Stimulated activated CD8-positive, alpha-beta memory T cell treated with anti-CD3 and anti-CD28 coated beads, Interleukin-4, amount 100 ng/mL, for 4 hours (primary cell): ENCODE data around the gene RAP1GDS1.

Experiments used
- DNase-seq, 2 donors: peaks; one replicate each; pipeline ENCODE4 v3.0.0-alpha.2; 2020; ENCODE audit warnings: low read depth in 2 of 2, low spot score in 1 of 2

RAP1GDS1 gene

DNA sequence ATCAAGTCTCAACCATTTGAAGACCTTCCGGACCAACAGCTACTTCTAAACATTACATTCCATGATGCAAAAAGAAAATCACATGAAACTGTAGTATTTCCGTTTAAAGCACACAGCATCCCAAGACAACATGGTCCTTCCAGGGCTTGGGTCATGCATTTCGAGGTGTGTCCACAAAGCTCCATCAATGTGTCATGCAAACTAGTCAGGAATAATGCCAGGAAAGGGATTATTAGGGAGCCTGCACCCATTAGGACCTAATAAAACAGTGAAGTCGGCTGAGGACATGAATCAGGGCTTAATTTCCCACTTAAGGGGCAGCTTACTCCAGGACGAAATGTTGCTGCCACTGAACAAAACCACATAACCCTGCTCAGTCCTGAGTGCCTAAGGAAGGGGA is 219.4 kb downstream of the RAP1GDS1 start:
- no peak for DNase-seq

DNA sequence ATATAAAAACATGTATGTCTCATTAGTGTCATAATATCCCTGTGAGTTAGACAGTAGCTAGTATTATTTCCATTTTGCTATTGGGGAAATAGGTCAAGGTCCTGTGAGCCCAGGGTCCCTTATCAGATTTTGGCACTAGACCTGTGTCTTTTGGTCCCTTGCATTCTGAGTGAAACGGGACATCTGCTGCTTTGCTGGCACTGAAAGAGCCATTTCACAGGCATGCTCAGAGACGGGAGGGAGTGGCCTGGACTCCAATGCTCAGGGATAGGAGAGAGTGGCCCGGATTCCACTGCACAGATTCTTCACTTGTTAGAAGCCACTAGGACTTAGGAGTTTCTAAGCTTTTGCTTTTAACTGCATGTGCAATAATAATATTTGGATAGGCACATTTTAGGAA is 220.0 kb downstream of the RAP1GDS1 start:
- DNase-seq: no peak

GRCh38 chr4:98482503-98482846 is 221.3 kb downstream of the RAP1GDS1 start:
- DNase-seq: no peak

- DNase-seq: no peak
Observed at GRCh38 chr4:98482847-98483806, 221.9 kb downstream of the RAP1GDS1 start.

- no peak for DNase-seq
Observed at GRCh38 chr4:98484031-98484430, 222.8 kb downstream of the RAP1GDS1 start.

- no peak for DNase-seq
Observed at GRCh38 chr4:98485816-98486345, 224.7 kb downstream of the RAP1GDS1 start.

DNA sequence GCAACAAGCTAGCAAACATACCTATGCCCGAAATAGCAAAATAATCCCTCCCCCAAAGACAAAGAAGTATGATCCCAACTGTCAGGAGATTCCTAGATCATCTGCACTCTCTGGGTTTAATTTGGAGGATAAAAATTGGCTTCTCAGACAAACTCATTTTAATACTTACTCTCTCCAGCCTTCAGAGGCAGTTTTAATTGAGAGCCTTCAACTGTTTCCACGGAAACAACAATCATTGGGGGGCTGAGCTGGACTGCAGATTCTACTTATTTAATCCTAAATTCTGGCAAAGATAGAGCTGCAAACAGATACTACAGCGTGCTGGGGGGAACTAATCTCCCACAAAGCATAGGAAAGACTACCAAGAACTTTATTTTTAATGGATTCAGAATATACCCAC is 229.1 kb downstream of the RAP1GDS1 start:
- DNase-seq: no peak

DNA sequence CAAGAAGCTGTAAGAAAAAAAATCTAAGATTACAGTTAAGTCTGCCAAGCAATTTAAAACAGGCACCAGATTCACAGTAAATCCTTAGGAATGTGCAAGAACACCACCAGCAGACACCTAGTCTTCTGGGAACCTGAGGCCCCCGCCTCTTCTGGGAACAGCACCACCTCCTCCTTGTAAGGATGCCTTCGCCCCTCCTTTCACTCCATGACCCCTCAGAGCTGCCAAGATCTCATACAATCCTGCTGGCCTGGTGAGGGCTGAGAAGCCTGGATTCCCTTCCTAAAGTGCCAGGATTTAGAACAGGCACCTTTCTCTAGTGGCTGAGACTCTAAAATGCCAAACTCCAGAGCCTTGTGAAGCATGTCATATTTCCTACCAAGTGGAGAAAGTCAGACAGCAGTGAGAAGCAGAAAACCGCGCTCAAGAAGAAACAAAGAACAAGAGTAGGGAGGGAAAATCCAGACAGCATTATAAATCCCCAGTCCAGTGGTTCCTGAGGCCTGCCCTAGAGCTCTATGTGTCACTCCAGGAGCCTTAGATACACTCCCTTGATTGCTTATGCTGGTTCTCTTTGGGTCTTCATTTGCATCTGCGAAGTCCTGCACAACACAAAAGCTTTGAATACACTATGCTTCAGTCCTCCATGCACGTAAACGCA is 230.8 kb downstream of the RAP1GDS1 start:
- DNase-seq: no peak

- no peak for DNase-seq
Observed at GRCh38 chr4:98493296-98493695, 232.1 kb downstream of the RAP1GDS1 start.
